ENCODE data around the gene TFDP2. TPM values are rescaled to one million over a fixed set of nuclear protein-coding genes. Genes with fewer than 3 reads are reported as not detected.

TFDP2 gene
- total RNA-seq, 1 donor, result 28.5 TPM

- no peak for DNase-seq (ENCODE audit: low read depth)
- no peak overlapping the region for H3K4me3 ChIP-seq (ENCODE audit: low read depth, low read length)
- TF ChIP-seq CTCF (IDR thresholded peaks at IDR 0.05; ENCODE audit: insufficient read depth, low read length), result no peak
Measured at GRCh38 chr3:142033292-142033691, 116.1 kb downstream of the TFDP2 start.

GRCh38 chr3:142031575-142031974, 117.8 kb downstream of the TFDP2 start:
- no peak overlapping the region for H3K4me3 ChIP-seq (ENCODE audit: low read depth, low read length)
- no peak for TF ChIP-seq CTCF (IDR thresholded peaks at IDR 0.05; ENCODE audit: insufficient read depth, low read length)
- DNase-seq (ENCODE audit: low read depth), result no peak

GRCh38 chr3:142029791-142030190, 119.6 kb downstream of the TFDP2 start:
- DNase-seq (ENCODE audit: low read depth), result no peak
- no peak for TF ChIP-seq CTCF (IDR thresholded peaks at IDR 0.05; ENCODE audit: insufficient read depth, low read length)
- H3K4me3 ChIP-seq (ENCODE audit: low read depth, low read length), result no peak overlapping the region

- H3K4me3 ChIP-seq (ENCODE audit: low read depth, low read length), result no peak overlapping the region
- DNase-seq (ENCODE audit: low read depth), result no peak
- TF ChIP-seq CTCF (IDR thresholded peaks at IDR 0.05; ENCODE audit: insufficient read depth, low read length), result no peak
Measured at GRCh38 chr3:142029052-142029642, 120.2 kb downstream of the TFDP2 start.

GRCh38 chr3:142028243-142028777, 121.0 kb downstream of the TFDP2 start:
- H3K4me3 ChIP-seq (ENCODE audit: low read depth, low read length), result peak overlapping the region; percentile 69
- TF ChIP-seq CTCF (IDR thresholded peaks at IDR 0.05; ENCODE audit: insufficient read depth, low read length), result peak; percentile 21
- DNase-seq (ENCODE audit: low read depth), result peak; percentile 88

GRCh38 chr3:142027735-142028134, 121.6 kb downstream of the TFDP2 start:
- peak overlapping the region; percentile 69 for H3K4me3 ChIP-seq (ENCODE audit: low read depth, low read length)
- no peak for TF ChIP-seq CTCF (IDR thresholded peaks at IDR 0.05; ENCODE audit: insufficient read depth, low read length)
- peak; percentile 17 for DNase-seq (ENCODE audit: low read depth)

- peak overlapping the region; percentile 69 for H3K4me3 ChIP-seq (ENCODE audit: low read depth, low read length)
- DNase-seq (ENCODE audit: low read depth), result no peak
- no peak for TF ChIP-seq CTCF (IDR thresholded peaks at IDR 0.05; ENCODE audit: insufficient read depth, low read length)
Measured at GRCh38 chr3:142027300-142027699, 122.0 kb downstream of the TFDP2 start.
